NOMO-1 treated with DMSO at 0.1 percent for 48 hours (cell line): ENCODE data around the gene PHB1.
"Not testable (repeated sequence)": the region's sequence is repeated elsewhere in the genome, so short reads cannot be mapped to it uniquely, and the experiment has no call there.

Source experiments
- DNase-seq: peaks from one replicate; lab custom pipeline; 2025; ENCODE audit not compliant: unreplicated experiment; lab: John Stamatoyannopoulos, UW

PHB1 gene

GRCh38 chr17:49439673-49440571, 25.2 kb upstream of the PHB1 start:
- DNase-seq: no peak

- no peak for DNase-seq
Measured at GRCh38 chr17:49439305-49439672, 24.6 kb upstream of the PHB1 start.

GRCh38 chr17:49438436-49439278, 24.0 kb upstream of the PHB1 start:
- DNase-seq: peak; percentile 59

- DNase-seq: no peak
Measured at GRCh38 chr17:49437696-49438435, 23.2 kb upstream of the PHB1 start.

GRCh38 chr17:49436174-49436573, 21.5 kb upstream of the PHB1 start:
- no peak for DNase-seq

- DNase-seq: no peak
Measured at GRCh38 chr17:49435671-49436029, 21.0 kb upstream of the PHB1 start.

GRCh38 chr17:49434821-49435670, 20.4 kb upstream of the PHB1 start:
- peak; percentile 5 for DNase-seq

GRCh38 chr17:49433000-49433694, 18.5 kb upstream of the PHB1 start:
- DNase-seq: no peak

- no peak for DNase-seq
Measured at GRCh38 chr17:49431743-49432142, 17.1 kb upstream of the PHB1 start.

- no peak for DNase-seq
Measured at GRCh38 chr17:49425004-49425286, 10.3 kb upstream of the PHB1 start.

- not testable (repeated sequence) for DNase-seq
Measured at GRCh38 chr17:49424276-49425003, 9.8 kb upstream of the PHB1 start.

- no peak for DNase-seq
Measured at GRCh38 chr17:49422714-49423113, 8.0 kb upstream of the PHB1 start.

GRCh38 chr17:49419761-49420160, 5.1 kb upstream of the PHB1 start:
- not testable (repeated sequence) for DNase-seq

- not testable (repeated sequence) for DNase-seq
Measured at GRCh38 chr17:49418754-49419740, 4.4 kb upstream of the PHB1 start.

- no peak for DNase-seq
Measured at GRCh38 chr17:49414271-49414621, 436 bp downstream of the PHB1 start.

GRCh38 chr17:49409066-49409465, 5.6 kb downstream of the PHB1 start:
- no peak for DNase-seq

- peak; percentile 46 for DNase-seq
Measured at GRCh38 chr17:49407981-49408501, 6.6 kb downstream of the PHB1 start.

GRCh38 chr17:49407086-49407485, 7.6 kb downstream of the PHB1 start:
- DNase-seq: no peak
